Prostate gland (tissue), 2 donors: Measurements from ENCODE around the gene DQX1.

Experiments used
- CTCF ChIP-seq, 4 experiments: fragments of 200-600 bp in 2 of 4; fragments of 450-650 bp in 2 of 4; sonication (generic) in 2 of 4; IDR thresholded peaks; 1 replicate in 3 of 4; 2 replicates in 1 of 4; pipeline ENCODE4 v1.5.1; 2016 to 2019; ENCODE audit warnings: antibody characterized with exemption in 4 of 4, mild to moderate bottlenecking in 2 of 4, moderate library complexity in 2 of 4
- POLR2A ChIP-seq: fragments of 450-650 bp; IDR thresholded peaks from one replicate; pipeline ENCODE4 v1.6.1; 2016; ENCODE audit warnings: antibody characterized with exemption, mild to moderate bottlenecking
- POLR2AphosphoS5 ChIP-seq: sonication (generic); formaldehyde crosslinking; IDR thresholded peaks from one replicate; pipeline ENCODE4 v1.6.1; 2017; ENCODE audit warnings: antibody characterized with exemption

GRCh38 chr2:74558284-74559230 is 32.5 kb upstream of the DQX1 start:
- no peak for TF ChIP-seq CTCF (IDR thresholded peaks at IDR 0.05)
- TF ChIP-seq POLR2AphosphoS5, result no peak
- no peak for TF ChIP-seq POLR2A
